KMS-11 (cell line): ENCODE measurements around the gene SEC24C.
"Not testable (repeated sequence)": the region's sequence is repeated elsewhere in the genome, so short reads cannot be mapped to it uniquely, and the experiment has no call there.

Source experiments
- H2AFZ ChIP-seq: fragments of 200-600 bp; sonication (generic); 2 replicates; pipeline ENCODE4 v1.6.1; 2016; ENCODE audit warnings: antibody characterized with exemption, mixed run types, low read depth
- H3K27ac ChIP-seq: fragments of 200-600 bp; sonication (generic); 2 replicates; pipeline ENCODE4 v1.6.1; 2016; ENCODE audit warnings: mild to moderate bottlenecking, mixed run types
- H3K27me3 ChIP-seq: fragments of 200-600 bp; sonication (generic); 2 replicates; pipeline ENCODE4 v1.6.1; 2017; ENCODE audit warnings: mild to moderate bottlenecking, low read depth, mixed run types, moderate library complexity; ENCODE audit not compliant: insufficient read depth
- H3K36me3 ChIP-seq: fragments of 200-600 bp; sonication (generic); 2 replicates; pipeline ENCODE4 v1.6.1; 2017; ENCODE audit warnings: mild to moderate bottlenecking, mixed run types; ENCODE audit not compliant: insufficient read depth
- H3K4me1 ChIP-seq: fragments of 200-600 bp; sonication (generic); 2 replicates; pipeline ENCODE4 v1.6.1; 2016; ENCODE audit warnings: mild to moderate bottlenecking, low read depth, mixed run types; ENCODE audit not compliant: poor library complexity, severe bottlenecking
- H3K4me2 ChIP-seq: fragments of 200-600 bp; sonication (generic); 2 replicates; pipeline ENCODE4 v1.7.0; 2016; ENCODE audit warnings: mild to moderate bottlenecking, mixed run types
- H3K4me3 ChIP-seq: fragments of 200-600 bp; sonication (generic); IDR thresholded peaks from 2 replicates; pipeline ENCODE4 v1.6.1; 2017; ENCODE audit warnings: low read depth, low read length, mixed read lengths; ENCODE audit not compliant: insufficient read depth
- H3K79me2 ChIP-seq: fragments of 200-600 bp; sonication (generic); 2 replicates; pipeline ENCODE4 v1.6.1; 2016; ENCODE audit warnings: low read depth, mixed run types; ENCODE audit not compliant: insufficient read depth
- H3K9ac ChIP-seq: fragments of 200-600 bp; sonication (generic); 2 replicates; pipeline ENCODE4 v1.6.1; 2016; ENCODE audit warnings: mild to moderate bottlenecking, mixed run types
- H4K20me1 ChIP-seq: fragments of 200-600 bp; sonication (generic); 2 replicates; pipeline ENCODE4 v1.6.1; 2016; ENCODE audit warnings: mild to moderate bottlenecking, mixed run types; ENCODE audit not compliant: insufficient read depth
- TF ChIP-seq, protein P1 (sequence below): fragments of 200-600 bp; sonication (generic); conservative IDR thresholded peaks from 2 replicates; pipeline ENCODE4 v1.6.1; 2017; ENCODE audit warnings: low read depth, mild to moderate bottlenecking, antibody characterized with exemption, low read length, moderate library complexity, mixed read lengths

SEC24C gene, protein sequence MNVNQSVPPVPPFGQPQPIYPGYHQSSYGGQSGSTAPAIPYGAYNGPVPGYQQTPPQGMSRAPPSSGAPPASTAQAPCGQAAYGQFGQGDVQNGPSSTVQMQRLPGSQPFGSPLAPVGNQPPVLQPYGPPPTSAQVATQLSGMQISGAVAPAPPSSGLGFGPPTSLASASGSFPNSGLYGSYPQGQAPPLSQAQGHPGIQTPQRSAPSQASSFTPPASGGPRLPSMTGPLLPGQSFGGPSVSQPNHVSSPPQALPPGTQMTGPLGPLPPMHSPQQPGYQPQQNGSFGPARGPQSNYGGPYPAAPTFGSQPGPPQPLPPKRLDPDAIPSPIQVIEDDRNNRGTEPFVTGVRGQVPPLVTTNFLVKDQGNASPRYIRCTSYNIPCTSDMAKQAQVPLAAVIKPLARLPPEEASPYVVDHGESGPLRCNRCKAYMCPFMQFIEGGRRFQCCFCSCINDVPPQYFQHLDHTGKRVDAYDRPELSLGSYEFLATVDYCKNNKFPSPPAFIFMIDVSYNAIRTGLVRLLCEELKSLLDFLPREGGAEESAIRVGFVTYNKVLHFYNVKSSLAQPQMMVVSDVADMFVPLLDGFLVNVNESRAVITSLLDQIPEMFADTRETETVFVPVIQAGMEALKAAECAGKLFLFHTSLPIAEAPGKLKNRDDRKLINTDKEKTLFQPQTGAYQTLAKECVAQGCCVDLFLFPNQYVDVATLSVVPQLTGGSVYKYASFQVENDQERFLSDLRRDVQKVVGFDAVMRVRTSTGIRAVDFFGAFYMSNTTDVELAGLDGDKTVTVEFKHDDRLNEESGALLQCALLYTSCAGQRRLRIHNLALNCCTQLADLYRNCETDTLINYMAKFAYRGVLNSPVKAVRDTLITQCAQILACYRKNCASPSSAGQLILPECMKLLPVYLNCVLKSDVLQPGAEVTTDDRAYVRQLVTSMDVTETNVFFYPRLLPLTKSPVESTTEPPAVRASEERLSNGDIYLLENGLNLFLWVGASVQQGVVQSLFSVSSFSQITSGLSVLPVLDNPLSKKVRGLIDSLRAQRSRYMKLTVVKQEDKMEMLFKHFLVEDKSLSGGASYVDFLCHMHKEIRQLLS

DNA sequence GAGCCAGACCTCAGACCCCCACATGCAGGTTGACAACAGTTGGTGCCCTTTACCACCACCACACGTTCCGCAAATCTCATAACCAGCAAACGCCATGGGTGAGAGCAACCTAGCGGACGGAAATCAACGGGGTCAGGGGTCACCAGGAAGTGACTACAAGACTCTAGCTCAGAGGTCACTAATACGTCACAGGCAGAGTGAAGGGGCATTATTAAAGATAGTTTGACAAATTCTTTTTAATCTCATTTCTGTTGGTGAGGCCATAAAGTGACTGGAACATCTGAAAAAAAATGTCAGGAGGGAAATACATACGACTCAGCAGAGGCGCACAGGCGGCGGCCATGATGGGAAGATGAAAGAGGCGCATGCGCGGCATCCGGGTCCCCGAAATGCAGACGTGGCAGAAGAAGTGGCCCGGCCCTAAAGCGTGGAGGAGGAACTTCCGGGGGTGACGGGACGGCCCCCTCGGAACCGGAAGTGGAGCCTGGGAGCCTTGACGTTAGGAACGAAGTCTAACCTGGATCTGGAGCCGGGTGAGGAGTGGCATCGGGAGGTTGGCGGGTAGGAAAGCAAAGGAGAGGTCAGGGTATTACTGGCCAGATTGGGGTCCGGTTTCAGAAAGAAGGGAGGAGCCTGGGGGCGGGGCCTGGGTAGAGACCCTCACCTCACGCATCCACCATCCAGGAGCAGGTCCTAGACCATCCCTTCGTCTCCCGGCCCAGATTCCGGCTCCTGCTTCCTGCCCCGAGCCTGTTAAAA, at the start of gene SEC24C:
TSS of gene SEC24C (plus strand) at position 468 of the 759 bp plus-strand sequence. CDS start 2,461 bp downstream, outside the sequence.
- no peak within 1 kb of the TSS for H3K4me3 ChIP-seq
- H4K20me1 ChIP-seq, result no peaks in the 10 kb centered on the region
- peak within 1 kb of the TSS; percentile 76 for H3K9ac ChIP-seq
- TF ChIP-seq, protein P1, sequence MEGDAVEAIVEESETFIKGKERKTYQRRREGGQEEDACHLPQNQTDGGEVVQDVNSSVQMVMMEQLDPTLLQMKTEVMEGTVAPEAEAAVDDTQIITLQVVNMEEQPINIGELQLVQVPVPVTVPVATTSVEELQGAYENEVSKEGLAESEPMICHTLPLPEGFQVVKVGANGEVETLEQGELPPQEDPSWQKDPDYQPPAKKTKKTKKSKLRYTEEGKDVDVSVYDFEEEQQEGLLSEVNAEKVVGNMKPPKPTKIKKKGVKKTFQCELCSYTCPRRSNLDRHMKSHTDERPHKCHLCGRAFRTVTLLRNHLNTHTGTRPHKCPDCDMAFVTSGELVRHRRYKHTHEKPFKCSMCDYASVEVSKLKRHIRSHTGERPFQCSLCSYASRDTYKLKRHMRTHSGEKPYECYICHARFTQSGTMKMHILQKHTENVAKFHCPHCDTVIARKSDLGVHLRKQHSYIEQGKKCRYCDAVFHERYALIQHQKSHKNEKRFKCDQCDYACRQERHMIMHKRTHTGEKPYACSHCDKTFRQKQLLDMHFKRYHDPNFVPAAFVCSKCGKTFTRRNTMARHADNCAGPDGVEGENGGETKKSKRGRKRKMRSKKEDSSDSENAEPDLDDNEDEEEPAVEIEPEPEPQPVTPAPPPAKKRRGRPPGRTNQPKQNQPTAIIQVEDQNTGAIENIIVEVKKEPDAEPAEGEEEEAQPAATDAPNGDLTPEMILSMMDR, result no peak
- H3K79me2 ChIP-seq, result peaks cover 44% of the 10 kb centered on the region
- peak within 1 kb of the TSS; percentile 62 for H3K27ac ChIP-seq
- no peaks in the 10 kb centered on the region for H3K27me3 ChIP-seq
- H3K36me3 ChIP-seq, result peaks cover 4% of the 10 kb centered on the region; the same call in 1 of the 2 replicates
- peak within 1 kb of the TSS; percentile 76 for H2AFZ ChIP-seq
- peak within 1 kb of the TSS; percentile 96 for H3K4me2 ChIP-seq
- H3K4me1 ChIP-seq, result peaks cover 40% of the 10 kb centered on the region

DNA sequence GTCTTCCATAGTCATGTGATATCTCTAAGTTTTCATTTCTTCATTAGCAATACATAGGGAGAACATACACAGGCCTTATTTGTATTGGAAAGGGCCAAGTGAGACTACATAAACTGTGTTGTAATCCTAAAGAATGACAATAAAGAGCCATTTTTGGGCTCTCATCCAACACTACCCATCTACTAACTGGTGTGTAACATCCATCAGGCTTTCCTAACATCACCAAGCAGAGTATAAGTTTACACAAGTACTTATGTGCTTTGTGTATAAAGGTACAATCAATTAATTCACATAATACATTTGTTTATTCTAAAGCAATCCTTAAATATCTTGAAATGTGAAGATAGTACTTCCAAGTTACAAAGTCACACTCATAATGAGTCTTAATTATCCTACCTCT, 48.9 kb upstream of the SEC24C start:
- H3K4me1 ChIP-seq, H3K4me2 ChIP-seq, H3K79me2 ChIP-seq, H3K27ac ChIP-seq, H2AFZ ChIP-seq, H3K36me3 ChIP-seq, H3K4me3 ChIP-seq, H3K27me3 ChIP-seq, H4K20me1 ChIP-seq, H3K9ac ChIP-seq: not testable (repeated sequence)

DNA sequence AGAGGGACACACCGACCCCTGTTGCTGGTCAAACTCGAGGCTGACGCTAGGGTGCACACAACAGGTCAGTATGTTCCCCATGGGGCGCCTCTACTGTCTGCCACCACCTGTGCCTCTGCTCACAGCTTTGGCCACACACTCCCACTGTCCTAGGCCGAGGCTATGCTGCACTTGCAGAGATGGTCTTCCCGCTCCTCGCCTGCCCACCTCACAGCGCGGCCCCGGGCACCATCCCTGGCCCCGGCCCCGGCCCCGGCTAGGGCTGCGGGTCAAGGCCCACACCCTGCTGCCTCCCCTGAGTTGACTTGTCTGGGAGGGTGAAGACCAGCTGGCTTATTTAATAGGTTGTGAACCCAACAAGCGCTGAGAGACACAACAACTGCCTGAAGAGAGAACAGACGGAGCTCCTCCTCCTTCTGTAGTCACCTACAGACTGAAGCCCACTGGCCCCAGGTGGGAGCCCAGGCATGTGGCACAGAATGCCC, 46.5 kb upstream of the SEC24C start, which contains the start of gene AGAP5:
TSS of gene AGAP5 (minus strand) at position 435 of the 485 bp plus-strand sequence. CDS start at position 81, 354 bp downstream.
- not testable (repeated sequence) for H3K4me2 ChIP-seq, H3K4me3 ChIP-seq, H3K27me3 ChIP-seq, H3K79me2 ChIP-seq, H2AFZ ChIP-seq, H3K27ac ChIP-seq, H3K4me1 ChIP-seq, H4K20me1 ChIP-seq, H3K36me3 ChIP-seq, H3K9ac ChIP-seq

DNA sequence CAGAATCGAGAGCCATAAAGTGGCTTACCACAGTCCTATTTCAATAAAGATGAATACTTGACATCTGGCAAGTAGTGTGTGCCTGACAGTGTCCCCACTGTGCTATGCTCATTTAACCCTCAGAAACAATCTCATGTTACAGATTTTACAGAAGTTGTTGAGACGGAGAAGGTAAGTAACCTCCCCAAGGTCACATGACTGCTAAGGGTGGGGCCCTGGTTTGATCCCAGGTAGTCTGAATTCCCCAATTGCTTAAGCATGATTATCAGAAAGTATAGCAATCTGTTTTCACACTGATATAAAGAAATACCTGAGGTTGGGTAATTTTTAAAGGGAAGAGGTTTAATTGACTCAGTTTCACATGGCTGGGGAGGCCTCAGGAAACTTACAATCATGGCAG, 45.4 kb upstream of the SEC24C start:
- not testable (repeated sequence) for H3K79me2 ChIP-seq, H3K4me2 ChIP-seq, H3K36me3 ChIP-seq, H3K9ac ChIP-seq, H3K27me3 ChIP-seq, H3K27ac ChIP-seq, H4K20me1 ChIP-seq, H2AFZ ChIP-seq, H3K4me3 ChIP-seq, H3K4me1 ChIP-seq

DNA sequence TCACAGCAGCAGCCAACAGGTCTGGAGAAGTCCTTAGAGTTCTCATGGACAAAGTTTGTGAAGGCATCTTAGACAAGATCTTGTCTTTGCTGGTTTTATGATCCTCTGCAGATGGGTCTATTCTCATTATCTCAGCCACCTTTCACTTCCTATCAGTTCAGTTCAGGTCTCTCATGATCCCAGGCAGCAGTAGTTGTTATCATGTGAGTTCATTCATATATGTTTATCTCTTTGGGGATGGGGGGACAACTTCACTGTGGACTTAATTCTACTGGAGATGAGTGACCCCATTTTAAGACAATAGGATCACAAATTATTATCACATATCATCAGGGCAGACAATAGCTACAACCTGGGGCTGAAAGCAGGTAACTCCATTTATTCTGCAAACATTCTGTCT, 40.2 kb upstream of the SEC24C start:
- H3K79me2 ChIP-seq, H2AFZ ChIP-seq, H3K4me3 ChIP-seq, H3K27me3 ChIP-seq, H3K4me2 ChIP-seq, H3K9ac ChIP-seq, H3K4me1 ChIP-seq, H4K20me1 ChIP-seq, H3K36me3 ChIP-seq, H3K27ac ChIP-seq: not testable (repeated sequence)

DNA sequence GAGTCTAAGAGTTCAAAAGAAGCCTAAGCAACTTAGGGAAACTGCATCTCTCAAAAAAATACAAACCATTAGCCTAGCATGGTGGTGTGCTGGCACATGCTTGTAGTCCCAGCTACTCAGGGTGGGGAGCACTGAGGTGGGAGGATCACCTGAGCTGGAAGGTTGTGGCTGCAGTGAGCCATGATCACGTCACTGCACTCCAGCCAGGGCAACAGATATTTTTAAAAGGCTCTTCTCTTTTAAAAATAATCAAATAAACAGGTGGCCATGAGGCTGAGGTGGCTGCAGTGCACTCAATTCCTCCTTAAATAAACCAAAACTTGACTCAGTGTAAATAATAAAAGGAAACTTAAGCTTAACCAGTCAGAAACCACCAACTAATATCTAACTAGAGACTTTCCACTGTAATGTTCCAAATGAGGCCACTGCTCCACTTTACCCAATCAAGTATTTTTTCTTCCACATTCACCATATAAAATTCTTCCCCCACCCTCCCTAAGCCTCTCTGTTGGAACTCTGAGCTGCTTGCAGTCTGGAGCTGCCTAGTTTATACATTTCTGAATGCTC, 38.6 kb upstream of the SEC24C start:
- not testable (repeated sequence) for H3K36me3 ChIP-seq, H3K27me3 ChIP-seq, H3K79me2 ChIP-seq, H3K9ac ChIP-seq, H3K4me3 ChIP-seq, H3K27ac ChIP-seq, H3K4me2 ChIP-seq, H4K20me1 ChIP-seq, H2AFZ ChIP-seq, H3K4me1 ChIP-seq

DNA sequence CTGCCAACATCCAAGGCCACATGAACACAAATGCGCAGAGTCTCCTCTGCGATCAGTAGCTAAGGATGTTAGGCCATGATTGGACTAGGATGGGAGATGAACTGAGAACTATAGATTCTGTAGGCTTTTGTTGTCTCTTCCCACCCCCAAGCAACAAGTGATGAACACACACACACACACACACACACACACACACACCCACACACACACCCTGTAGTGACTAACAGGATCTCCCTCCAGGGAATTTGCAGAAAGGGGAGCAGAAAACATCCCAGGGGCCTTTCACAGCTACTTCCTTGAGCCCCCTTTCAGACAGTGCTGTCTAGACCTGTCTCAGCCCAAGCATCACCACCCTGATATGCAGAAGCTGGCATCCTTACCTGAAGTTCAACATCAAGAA, 37.7 kb upstream of the SEC24C start:
- H3K4me2 ChIP-seq, H3K27ac ChIP-seq, H2AFZ ChIP-seq, H3K36me3 ChIP-seq, H3K4me3 ChIP-seq, H3K9ac ChIP-seq, H3K79me2 ChIP-seq, H3K27me3 ChIP-seq, H3K4me1 ChIP-seq, H4K20me1 ChIP-seq: not testable (repeated sequence)

DNA sequence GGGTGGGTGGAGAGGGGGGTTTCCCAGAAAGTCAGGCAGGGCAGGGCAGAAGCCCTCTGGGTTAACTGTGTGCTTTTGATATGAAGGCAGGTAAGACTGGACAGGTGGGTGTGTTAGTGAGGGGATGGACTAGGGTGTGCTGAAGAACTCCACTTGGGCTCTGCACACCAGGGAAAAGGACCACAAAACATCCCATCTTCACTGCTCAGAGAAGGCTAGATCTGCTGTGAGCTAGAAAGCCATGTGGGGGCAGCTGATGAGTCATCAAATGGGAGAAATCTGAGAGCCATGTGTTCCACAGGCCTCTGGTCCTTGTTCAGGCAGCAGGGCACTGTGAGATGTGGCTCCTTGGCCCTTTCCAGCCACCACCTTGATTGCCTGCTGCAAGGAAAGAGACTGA, 36.5 kb upstream of the SEC24C start:
- H3K4me3 ChIP-seq, H3K27me3 ChIP-seq, H3K4me2 ChIP-seq, H3K79me2 ChIP-seq, H2AFZ ChIP-seq, H4K20me1 ChIP-seq, H3K9ac ChIP-seq, H3K27ac ChIP-seq, H3K36me3 ChIP-seq, H3K4me1 ChIP-seq: not testable (repeated sequence)
